Measurements from ENCODE around the gene H2BK1. TPM values are rescaled to one million over a fixed set of nuclear protein-coding genes. Genes with fewer than 3 reads are reported as not detected.

The H2BK1 gene
- not detected in 2 replicates for total RNA-seq

GRCh38 chr7:151210087-151210854 lies at the start of gene H2BK1:
TSS of gene H2BK1 (minus strand) at chr7:151210488. CDS start at chr7:151210318, 170 bp downstream.

GRCh38 chr7:151248346-151249033 lies 38.2 kb upstream of the H2BK1 start, which contains the start of gene SMARCD3:
TSS of gene SMARCD3 (minus strand) at chr7:151248694. CDS start at chr7:151248562, 132 bp downstream.

GRCh38 chr7:151232091-151232916 lies 22.0 kb upstream of the H2BK1 start, which contains the start of gene CHPF2:
TSS of gene CHPF2 (plus strand) at chr7:151232483. CDS start at chr7:151234012, 1,529 bp downstream.

GRCh38 chr7:151226875-151227782 lies 16.8 kb upstream of the H2BK1 start, which contains the start of gene ABCF2:
TSS of gene ABCF2 (minus strand) at chr7:151227205. CDS start at chr7:151226458, 747 bp downstream.

GRCh38 chr7:151186640-151187408 lies 23.5 kb downstream of the H2BK1 start, which contains the start of gene ASB10:
TSS of gene ASB10 (minus strand) at chr7:151187250. CDS start at chr7:151187130, 120 bp downstream.

GRCh38 chr7:151167197-151167961 lies 42.9 kb downstream of the H2BK1 start, which contains the start of gene GBX1:
TSS of gene GBX1 (minus strand) at chr7:151167694. CDS start at chr7:151167548, 146 bp downstream.

Other genes with a start within 250 kb of the H2BK1 start
- gene KCNH2, start 232.2 kb downstream of the H2BK1 start, total RNA-seq = under 0.01 and 0.17 TPM in 2 replicates
- 0.17 and 0.32 TPM in 2 replicates for gene NOS3, start 219.5 kb downstream of the H2BK1 start, total RNA-seq
- under 0.01 TPM in 2 replicates for gene ATG9B, start 186.0 kb downstream of the H2BK1 start, total RNA-seq
- gene ABCB8, start 182.0 kb downstream of the H2BK1 start, total RNA-seq = 17.8 and 20.8 TPM in 2 replicates
- 0.09 TPM in 1 of 2 replicates, not detected in the other for gene ASIC3, start 162.0 kb downstream of the H2BK1 start, total RNA-seq
- gene CDK5, start 152.6 kb downstream of the H2BK1 start, total RNA-seq = 29.6 TPM in 2 replicates
- gene SLC4A2, start 150.9 kb downstream of the H2BK1 start, total RNA-seq = 53.1 and 64.0 TPM in 2 replicates
- gene FASTK, start 129.7 kb downstream of the H2BK1 start, total RNA-seq = 55.0 and 57.5 TPM in 2 replicates
- 11.6 and 15.6 TPM in 2 replicates for gene TMUB1, start 127.0 kb downstream of the H2BK1 start, total RNA-seq
- gene AGAP3, start 124.0 kb downstream of the H2BK1 start, total RNA-seq = 34.2 and 40.8 TPM in 2 replicates
- not detected in 2 replicates for gene GBX1, start 42.8 kb downstream of the H2BK1 start, total RNA-seq
- gene ASB10, start 23.2 kb downstream of the H2BK1 start, total RNA-seq = not detected in 2 replicates
- gene ABCF2, start 16.7 kb upstream of the H2BK1 start, total RNA-seq = 31.0 and 42.7 TPM in 2 replicates
- 37.0 and 49.8 TPM in 2 replicates for gene CHPF2, start 22.0 kb upstream of the H2BK1 start, total RNA-seq
- 31.8 and 33.4 TPM in 2 replicates for gene SMARCD3, start 38.2 kb upstream of the H2BK1 start, total RNA-seq
- gene NUB1, start 131.3 kb upstream of the H2BK1 start, total RNA-seq = 32.5 and 49.4 TPM in 2 replicates
- 0.95 and 3.8 TPM in 2 replicates for gene WDR86, start 199.6 kb upstream of the H2BK1 start, total RNA-seq
- gene CRYGN, start 229.7 kb upstream of the H2BK1 start, total RNA-seq = 0.26 and 0.47 TPM in 2 replicates

Measured in bronchial smooth muscle cell (primary cell).